Spleen (tissue), 7 donors: Measurements from ENCODE around the gene HEXD.

Source experiments
- CTCF ChIP-seq, 11 experiments: fragments of 200-600 bp in 7 of 11; fragments of 450-650 bp in 4 of 11; sonication (generic) in 4 of 11; IDR thresholded peaks in 8 of 11; conservative IDR thresholded peaks in 3 of 11; 1 replicate in 7 of 11; 2 replicates in 4 of 11; pipeline versions ENCODE4 v1.4.0 to v1.8.0; 2016 to 2021; ENCODE audit warnings: antibody characterized with exemption in 11 of 11, inconsistent platforms in 4 of 11, mild to moderate bottlenecking in 1 of 11
- POLR2A ChIP-seq, 3 donors: fragments of 450-650 bp; IDR thresholded peaks; one replicate each; pipeline ENCODE4 v1.5.1; 2017; ENCODE audit warnings: antibody characterized with exemption in 3 of 3, mild to moderate bottlenecking in 1 of 3
- donor health status: DM: no; HTN: no; CAD: no; lungs with moderate emphysema.
- donor health status: DM: no; HTN: no; CAD: no.
- donor health status: DM: no; HTN: no; CAD: no.

DNA sequence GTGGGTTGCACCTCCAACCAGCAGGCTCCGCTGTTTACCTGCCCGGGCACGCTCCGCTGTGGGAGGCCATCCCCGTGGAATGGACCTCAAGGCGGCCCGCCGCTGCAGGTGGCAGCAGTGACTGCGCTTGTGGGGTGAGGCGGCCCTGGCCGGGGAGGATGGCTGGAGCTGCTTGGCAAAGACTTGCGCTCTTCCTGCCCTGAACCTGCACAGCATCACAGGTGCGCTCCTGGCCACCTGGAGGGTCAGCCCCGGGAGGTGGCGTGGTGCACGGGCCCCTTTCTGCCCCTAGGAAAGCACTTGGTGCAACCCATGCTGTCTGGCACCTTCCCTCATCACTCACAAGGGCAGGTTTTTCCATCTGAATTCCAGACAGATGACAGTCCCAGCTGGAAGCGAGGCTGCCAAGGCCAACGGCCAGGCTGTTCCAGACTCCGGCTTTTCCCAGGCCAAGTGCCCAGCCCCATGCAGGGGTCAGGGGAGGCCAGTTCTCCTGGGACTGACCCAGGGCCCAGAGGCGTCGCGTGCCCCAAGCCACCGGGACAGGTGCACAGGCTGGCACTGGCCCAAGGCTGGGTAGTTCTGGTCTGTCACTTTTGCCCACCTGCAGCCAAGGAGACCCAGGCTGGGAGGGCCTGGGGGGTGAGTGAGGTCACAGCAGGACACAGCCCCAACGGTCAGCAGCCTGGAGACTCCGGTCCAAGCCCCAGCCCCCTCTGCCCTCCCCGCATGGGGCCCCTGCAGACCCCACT is 33.2 kb upstream of the HEXD start:
- TF ChIP-seq CTCF (IDR thresholded peaks at IDR 0.05 in 8 of 11, conservative IDR thresholded peaks at IDR 0.05 in 3 of 11) (no peak), POLR2A (IDR thresholded peaks at IDR 0.05) (no peak)
